CD4-positive, alpha-beta T cell (primary cell): ENCODE data around the gene CLPX. TPM values are rescaled to one million over a fixed set of nuclear protein-coding genes. Genes with fewer than 3 reads are reported as not detected.

ENCODE experiments used
- ATAC-seq: fragments of 200-7000 bp; cut with Tn5 transposase; one replicate; pipeline ENCODE4 v1.10.0; 2022; ENCODE audit warnings: mild to moderate bottlenecking; ENCODE audit not compliant: poor library complexity
- CTCF ChIA-PET: fragments of 350-600 bp; sonication (Branson Sonifier 250); formaldehyde crosslinking; loops from one replicate; lab custom pipeline; 2021; ENCODE audit warnings: antibody characterized with exemption, inconsistent platforms; lab: Charles Lee
- POLR2A ChIA-PET: fragments of 350-600 bp; sonication (Branson Sonifier 250); formaldehyde crosslinking; loops from one replicate; lab custom pipeline; 2021; ENCODE audit warnings: antibody characterized with exemption, inconsistent platforms; lab: Charles Lee
- DNase-seq, 14 experiments: peaks; one replicate each; pipeline ENCODE4 v3.0.0-alpha.2; 2013 to 2020; ENCODE audit warnings: mixed read lengths in 2 of 14
- H3K27ac ChIP-seq, 2 donors: one replicate each; pipeline versions ENCODE4 v1.5.1 to v1.7.0; 2013; ENCODE audit warnings: low read length in 2 of 2, low read depth in 1 of 2, mild to moderate bottlenecking in 1 of 2
- H3K27me3 ChIP-seq, 2 experiments: 1 replicate in 1 of 2; 2 replicates in 1 of 2; pipeline versions ENCODE4 v1.6.1 to v1.7.0; 2013; ENCODE audit warnings: low read length in 2 of 2, control low read depth in 1 of 2, mild to moderate bottlenecking in 1 of 2, moderate library complexity in 1 of 2; ENCODE audit not compliant: insufficient read depth in 2 of 2, control insufficient read depth in 1 of 2
- H3K36me3 ChIP-seq: one replicate; pipeline ENCODE4 v1.6.1; 2013; ENCODE audit warnings: low read length, control low read depth; ENCODE audit not compliant: insufficient read depth
- H3K4me1 ChIP-seq: one replicate; pipeline ENCODE4 v1.6.1; 2013; ENCODE audit warnings: low read length, control low read depth; ENCODE audit not compliant: insufficient read depth
- H3K4me3 ChIP-seq: one replicate; pipeline ENCODE4 v1.5.1; 2013; ENCODE audit warnings: mild to moderate bottlenecking, low read length, moderate library complexity
- H3K9me3 ChIP-seq, 2 experiments: 1 replicate in 1 of 2; 2 replicates in 1 of 2; pipeline versions ENCODE4 v1.6.1 to v1.7.0; 2013; ENCODE audit warnings: low read length in 2 of 2, mild to moderate bottlenecking in 2 of 2, control low read depth in 1 of 2, moderate library complexity in 1 of 2; ENCODE audit not compliant: control insufficient read depth in 1 of 2, insufficient read depth in 1 of 2
- H3K27ac Mint-ChIP-seq: one replicate; pipeline ENCODE4 v1.8.0; 2020; ENCODE audit warnings: mixed read lengths
- H3K27me3 Mint-ChIP-seq: one replicate; pipeline ENCODE4 v1.8.0; 2021; ENCODE audit warnings: mixed read lengths
- H3K36me3 Mint-ChIP-seq: one replicate; pipeline ENCODE4 v1.8.0; 2021; ENCODE audit warnings: low read depth, mixed read lengths
- H3K4me1 Mint-ChIP-seq: one replicate; pipeline ENCODE4 v1.8.0; 2021; ENCODE audit warnings: low read depth, mixed read lengths
- H3K4me3 Mint-ChIP-seq: one replicate; pipeline ENCODE4 v1.8.0; 2020; ENCODE audit warnings: mild to moderate bottlenecking, mixed read lengths
- H3K9me3 Mint-ChIP-seq: one replicate; pipeline ENCODE4 v1.8.0; 2020; ENCODE audit warnings: mixed read lengths
- intact Hi-C, 2 experiments: fragments of 100-400 bp; cut with DNase I in 1 of 2; cut with micrococcal nuclease in 1 of 2; formaldehyde crosslinking; loops; one replicate each; pipeline versions ENCODE4 v1.15.1 to v1.9.0; 2023 to 2025; cut with DNase I, micrococcal nuclease
- total RNA-seq, 174 experiments: library from RNA in 2 of 174; stranded (reverse) in 2 of 174; gene quantifications; one replicate each; pipeline ENCODE4 v1.2.3 and lab custom pipeline; 2021 to 2026
- TF ChIP-seq, protein P1 (sequence below): fragments of 200-600 bp; IDR thresholded peaks from one replicate; pipeline ENCODE4 v1.8.0; 2022; ENCODE audit warnings: antibody characterized with exemption, mild to moderate bottlenecking

Gene CLPX
- total RNA-seq, 2 experiments from 2014 or later: 29.1 to 36.3 TPM

DNA sequence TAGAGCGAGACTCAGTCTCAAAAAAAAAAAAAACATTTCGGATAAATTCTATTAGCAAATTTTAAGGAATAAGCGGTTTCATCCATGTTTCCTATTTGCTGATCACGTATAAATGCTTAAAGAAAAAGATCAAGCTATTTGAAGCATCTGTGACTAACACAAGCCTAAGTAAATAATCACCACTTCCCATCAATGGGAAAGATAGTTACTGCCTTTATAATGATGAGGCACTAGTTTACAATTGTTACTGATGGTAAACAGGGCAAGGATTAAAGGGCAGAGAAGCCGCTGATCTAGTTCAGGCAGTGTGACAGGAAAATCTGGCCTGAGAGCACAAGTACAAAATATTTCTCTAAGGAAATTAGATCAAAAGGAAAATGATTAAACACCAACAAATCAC, 13.7 kb downstream of the CLPX start:
- Histone ChIP-seq H3K27me3 (no peaks in the 10 kb centered on the region), H3K36me3 (peaks cover 57% of the 10 kb centered on the region), H3K4me1 (no peaks in the 10 kb centered on the region), H3K27ac (no peak overlapping the region), H3K4me3 (no peak overlapping the region), H3K9me3 (no peaks in the 10 kb centered on the region)
- Mint-ChIP-seq H3K9me3 (no peaks in the 10 kb centered on the region), H3K4me3 (no peak overlapping the region), H3K4me1 (peaks cover 14% of the 10 kb centered on the region), H3K27ac (no peak overlapping the region), H3K27me3 (no peaks in the 10 kb centered on the region), H3K36me3 (peaks cover 59% of the 10 kb centered on the region)
- no peak for ATAC-seq
- ChIA-PET CTCF (no interaction called here), POLR2A (no interaction called here)
- TF ChIP-seq, protein P1, sequence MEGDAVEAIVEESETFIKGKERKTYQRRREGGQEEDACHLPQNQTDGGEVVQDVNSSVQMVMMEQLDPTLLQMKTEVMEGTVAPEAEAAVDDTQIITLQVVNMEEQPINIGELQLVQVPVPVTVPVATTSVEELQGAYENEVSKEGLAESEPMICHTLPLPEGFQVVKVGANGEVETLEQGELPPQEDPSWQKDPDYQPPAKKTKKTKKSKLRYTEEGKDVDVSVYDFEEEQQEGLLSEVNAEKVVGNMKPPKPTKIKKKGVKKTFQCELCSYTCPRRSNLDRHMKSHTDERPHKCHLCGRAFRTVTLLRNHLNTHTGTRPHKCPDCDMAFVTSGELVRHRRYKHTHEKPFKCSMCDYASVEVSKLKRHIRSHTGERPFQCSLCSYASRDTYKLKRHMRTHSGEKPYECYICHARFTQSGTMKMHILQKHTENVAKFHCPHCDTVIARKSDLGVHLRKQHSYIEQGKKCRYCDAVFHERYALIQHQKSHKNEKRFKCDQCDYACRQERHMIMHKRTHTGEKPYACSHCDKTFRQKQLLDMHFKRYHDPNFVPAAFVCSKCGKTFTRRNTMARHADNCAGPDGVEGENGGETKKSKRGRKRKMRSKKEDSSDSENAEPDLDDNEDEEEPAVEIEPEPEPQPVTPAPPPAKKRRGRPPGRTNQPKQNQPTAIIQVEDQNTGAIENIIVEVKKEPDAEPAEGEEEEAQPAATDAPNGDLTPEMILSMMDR: no peak
- DNase-seq: no peak
- intact Hi-C loops: no loop called here

DNA sequence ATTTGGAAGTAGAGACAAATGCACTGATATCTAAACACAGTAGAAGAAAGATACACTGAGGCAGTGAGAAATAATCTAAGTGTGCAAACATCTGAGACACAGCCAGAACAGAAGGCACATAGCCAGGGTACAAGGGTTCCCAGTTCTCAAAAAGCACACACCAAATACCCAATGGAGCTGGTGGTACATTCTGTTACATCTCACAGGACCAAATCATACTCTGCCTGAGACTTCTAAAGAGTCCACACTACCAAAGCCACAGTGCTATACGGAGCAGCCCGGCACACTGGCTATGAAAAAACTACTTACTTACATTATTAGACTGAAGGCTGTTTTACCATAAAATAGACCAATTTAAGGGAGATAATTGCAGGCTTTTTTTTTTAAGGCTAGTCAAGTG, 19.3 kb downstream of the CLPX start:
- peaks cover 60% of the 10 kb centered on the region for H3K36me3 ChIP-seq
- H3K9me3 ChIP-seq: no peaks in the 10 kb centered on the region
- ChIA-PET POLR2A (interaction anchor here (1.1 kb wide), 1 partner anchor 121 kb away, joined by 3 read pairs; the partner anchor contains the start of gene PARP16), CTCF (no interaction called here)
- no peak overlapping the region for H3K4me3 ChIP-seq
- ATAC-seq (no peak), DNase-seq (no peak)
- no peaks in the 10 kb centered on the region for H3K27me3 ChIP-seq
- TF ChIP-seq, protein P1: no peak
- Mint-ChIP-seq H3K4me1 (peaks cover 11% of the 10 kb centered on the region), H3K9me3 (no peaks in the 10 kb centered on the region), H3K27me3 (no peaks in the 10 kb centered on the region), H3K36me3 (peaks cover 57% of the 10 kb centered on the region), H3K4me3 (no peak overlapping the region), H3K27ac (peak overlapping the region; percentile 12)
- no peak overlapping the region for H3K27ac ChIP-seq
- H3K4me1 ChIP-seq: no peaks in the 10 kb centered on the region
- intact Hi-C loops: no loop called here

DNA sequence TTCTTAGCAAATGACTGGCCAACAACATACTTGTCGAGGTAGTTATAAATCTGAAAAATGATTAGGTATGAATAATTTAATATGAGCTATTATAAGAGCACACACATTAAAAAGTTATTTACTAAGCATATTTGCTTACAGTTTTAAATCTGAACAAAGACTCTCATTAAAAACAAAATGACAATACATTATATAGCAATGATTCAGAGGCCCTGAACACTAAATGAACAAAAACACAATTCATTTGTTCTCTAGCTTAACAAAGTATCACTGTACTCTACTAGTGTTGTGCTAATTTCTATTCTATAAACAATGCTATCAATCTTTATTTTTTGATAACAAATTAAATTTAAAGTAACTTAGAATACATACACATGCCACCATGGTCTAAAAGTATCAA, 21.0 kb downstream of the CLPX start:
- ATAC-seq (no peak), DNase-seq (no peak)
- CTCF ChIA-PET: interaction anchor here (0.9 kb wide), 1 partner anchor 133 kb away, joined by 3 read pairs; no protein-coding TSS in a partner anchor
- no peak overlapping the region for H3K4me3 Mint-ChIP-seq
- H3K4me1 Mint-ChIP-seq: peaks cover 14% of the 10 kb centered on the region
- TF ChIP-seq, protein P1: no peak
- POLR2A ChIA-PET: interaction anchor here (0.6 kb wide), 1 partner anchor 16 kb away, joined by 3 read pairs; no protein-coding TSS in a partner anchor
- no peaks in the 10 kb centered on the region for H3K9me3 Mint-ChIP-seq
- Histone ChIP-seq H3K27ac (no peak overlapping the region), H3K9me3 (no peaks in the 10 kb centered on the region), H3K4me3 (no peak overlapping the region), H3K27me3 (no peaks in the 10 kb centered on the region), H3K36me3 (peaks cover 54% of the 10 kb centered on the region), H3K4me1 (no peaks in the 10 kb centered on the region)
- no peak overlapping the region for H3K27ac Mint-ChIP-seq
- H3K27me3 Mint-ChIP-seq: no peaks in the 10 kb centered on the region
- intact Hi-C loops: no loop called here
- H3K36me3 Mint-ChIP-seq: peaks cover 58% of the 10 kb centered on the region
